Gastrocnemius medialis (tissue), 4 donors: ENCODE data around the gene PSMB10. TPM values are rescaled to one million over a fixed set of nuclear protein-coding genes. Genes with fewer than 3 reads are reported as not detected.
A peak's percentile ranks its signal among the peaks of the same experiment; 100 is the strongest.

Experiments
- ATAC-seq, 2 donors: fragments of 150-250 bp; one replicate each; pipeline ENCODE4 v1.9.1; 2016
- DNase-seq, 2 donors: peaks; one replicate each; pipeline ENCODE4 v3.0.0-alpha.2; 2019
- H3K27ac ChIP-seq, 4 donors: fragments of 200-600 bp; sonication (generic); 1 replicate in 1 of 4; 2 replicates in 3 of 4; pipeline ENCODE4 v1.5.1; 2016 to 2018; ENCODE audit warnings: mild to moderate bottlenecking in 2 of 4, moderate library complexity in 1 of 4
- H3K27me3 ChIP-seq, 3 donors: fragments of 200-600 bp; sonication (generic) in 2 of 3; 1 replicate in 1 of 3; 2 replicates in 2 of 3; pipeline versions ENCODE4 v1.5.1 to v1.6.0; 2016 to 2019; ENCODE audit warnings: mild to moderate bottlenecking in 1 of 3, moderate library complexity in 1 of 3
- H3K36me3 ChIP-seq, 2 donors: fragments of 200-600 bp; sonication (generic) in 1 of 2; one replicate each; pipeline ENCODE4 v1.5.1; 2017 to 2018
- H3K4me1 ChIP-seq, 2 donors: fragments of 200-600 bp; sonication (generic) in 1 of 2; one replicate each; pipeline ENCODE4 v1.5.1; 2016 to 2017; ENCODE audit warnings: mild to moderate bottlenecking in 2 of 2
- H3K4me3 ChIP-seq, 4 donors: fragments of 200-600 bp; sonication (generic) in 3 of 4; 1 replicate in 1 of 4; 2 replicates in 3 of 4; pipeline ENCODE4 v1.5.1; 2016 to 2019; ENCODE audit warnings: mild to moderate bottlenecking in 2 of 4
- H3K9me3 ChIP-seq, 3 donors: fragments of 200-600 bp; sonication (generic) in 2 of 3; 1 replicate in 1 of 3; 2 replicates in 2 of 3; pipeline ENCODE4 v1.5.1; 2016 to 2019
- CTCF ChIP-seq, 5 experiments: fragments of 450-650 bp in 3 of 5; fragments of 200-600 bp in 2 of 5; sonication (generic) in 2 of 5; IDR thresholded peaks in 4 of 5; conservative IDR thresholded peaks in 1 of 5; 1 replicate in 4 of 5; 2 replicates in 1 of 5; pipeline ENCODE4 v1.5.1; 2016 to 2019; ENCODE audit warnings: antibody characterized with exemption in 5 of 5, mild to moderate bottlenecking in 3 of 5, moderate library complexity in 3 of 5
- POLR2A ChIP-seq, 2 donors: fragments of 450-650 bp; IDR thresholded peaks; one replicate each; pipeline ENCODE4 v1.6.1; 2017; ENCODE audit warnings: antibody characterized with exemption in 2 of 2, mild to moderate bottlenecking in 2 of 2, moderate library complexity in 2 of 2
- in situ Hi-C, 4 donors: fragments of 200-750 bp; cut with MboI; loops; one replicate each; pipeline versions ENCODE4 v1.15.0 to v1.8.0; 2017; ENCODE audit warnings: low sequenced_read_pairs in 4 of 4
- intact Hi-C: fragments of 100-400 bp; cut with DNase I; formaldehyde crosslinking; loops from one replicate; pipeline ENCODE4 v1.15.1; 2023; ENCODE audit warnings: low total_unique reads
- total RNA-seq, 4 donors: library from RNA; depleted of rRNA; stranded (reverse); fragments of >200 nt; gene quantifications; one replicate each; pipeline versions ENCODE4 v1.1.0 to v1.2.3, GENCODE V29; 2016

PSMB10 gene
- total RNA-seq, 4 donors from 2014 or later, result 18.3 to 41.4 (median 23.9) TPM

- ATAC-seq (no peak), DNase-seq (no peak)
- Histone ChIP-seq H3K4me3 (no peak overlapping the region), H3K9me3 (no peaks in the 10 kb centered on the region), H3K27ac (peak overlapping the region in 3 of 4 donors; percentile 87 to 95 (median 90)), H3K36me3 (peaks cover 0 to 22% of the 10 kb centered on the region in 2 donors), H3K27me3 (no peaks in the 10 kb centered on the region), H3K4me1 (peaks cover 44% of the 10 kb centered on the region in 2 donors)
- in situ Hi-C loops (no loop called here), intact Hi-C loops (loop anchor here (2.0 kb wide), 1 partner anchor 21 kb away; the partner anchor contains the start of gene PSMB10)
- TF ChIP-seq POLR2A (IDR thresholded peaks at IDR 0.05) (no peak), CTCF (IDR thresholded peaks at IDR 0.05 in 4 of 5, conservative IDR thresholded peaks at IDR 0.05 in 1 of 5) (no peak)
Measured at GRCh38 chr16:67957622-67958021, 21.0 kb upstream of the PSMB10 start.

- DNase-seq (no peak), ATAC-seq (no peak)
- in situ Hi-C loops, result no loop called here
- Histone ChIP-seq H3K4me3 (no peak overlapping the region), H3K4me1 (peaks cover 22 to 26% of the 10 kb centered on the region in 2 donors), H3K36me3 (peaks cover 0 to 49% of the 10 kb centered on the region in 2 donors), H3K9me3 (no peaks in the 10 kb centered on the region), H3K27me3 (no peaks in the 10 kb centered on the region), H3K27ac (peak overlapping the region in 3 of 4 donors; percentile 5 to 20 (median 19))
- TF ChIP-seq POLR2A (IDR thresholded peaks at IDR 0.05) (no peak), CTCF (IDR thresholded peaks at IDR 0.05 in 4 of 5, conservative IDR thresholded peaks at IDR 0.05 in 1 of 5) (no peak)
- intact Hi-C loops, result no loop called here
Measured at GRCh38 chr16:67954421-67955196, 18.0 kb upstream of the PSMB10 start.

GRCh38 chr16:67953641-67954375 lies 17.2 kb upstream of the PSMB10 start:
- H3K27me3 ChIP-seq, result no peaks in the 10 kb centered on the region
- no peak overlapping the region for H3K4me3 ChIP-seq
- no peak for TF ChIP-seq POLR2A (IDR thresholded peaks at IDR 0.05)
- no peak for TF ChIP-seq CTCF (IDR thresholded peaks at IDR 0.05 in 4 of 5, conservative IDR thresholded peaks at IDR 0.05 in 1 of 5)
- H3K4me1 ChIP-seq, result peaks cover 14 to 18% of the 10 kb centered on the region in 2 donors
- peaks cover 0 to 57% of the 10 kb centered on the region in 2 donors for H3K36me3 ChIP-seq
- ATAC-seq (no peak), DNase-seq (no peak)
- peak overlapping the region in 3 of 4 donors; percentile 5 to 20 (median 19) for H3K27ac ChIP-seq
- intact Hi-C loops, result no loop called here
- in situ Hi-C loops, result no loop called here
- H3K9me3 ChIP-seq, result no peaks in the 10 kb centered on the region

- in situ Hi-C loops, result no loop called here
- Histone ChIP-seq H3K27me3 (no peaks in the 10 kb centered on the region), H3K36me3 (peaks cover 0 to 80% of the 10 kb centered on the region in 2 donors), H3K4me3 (no peak overlapping the region), H3K9me3 (no peaks in the 10 kb centered on the region), H3K27ac (peak overlapping the region in 2 of 4 donors; percentile 15 to 55), H3K4me1 (peaks cover 7 to 11% of the 10 kb centered on the region in 2 donors)
- TF ChIP-seq CTCF (IDR thresholded peaks at IDR 0.05 in 4 of 5, conservative IDR thresholded peaks at IDR 0.05 in 1 of 5) (no peak), POLR2A (IDR thresholded peaks at IDR 0.05) (no peak)
- DNase-seq (no peak), ATAC-seq (no peak)
- intact Hi-C loops, result no loop called here
Measured at GRCh38 chr16:67951485-67951884, 14.8 kb upstream of the PSMB10 start.
